ENCODE measurements around the gene FHOD3. TPM values are rescaled to one million over a fixed set of nuclear protein-coding genes. Genes with fewer than 3 reads are reported as not detected.

FHOD3 gene
- total RNA-seq, 4 donors from 2014 or later: 15.6 to 25.9 (median 21.6) TPM

GRCh38 chr18:36405611-36406010 lies 108.1 kb downstream of the FHOD3 start:
- Histone ChIP-seq H3K4me3 (no peak overlapping the region), H3K27ac (no peak overlapping the region), H3K36me3 (no peaks in the 10 kb centered on the region), H3K4me1 (no peaks in the 10 kb centered on the region), H3K9me3 (no peaks in the 10 kb centered on the region), H3K27me3 (no peaks in the 10 kb centered on the region)
- TF ChIP-seq CTCF (IDR thresholded peaks at IDR 0.05) (no peak), POLR2A (IDR thresholded peaks at IDR 0.05) (no peak), EP300 (IDR thresholded peaks at IDR 0.05) (no peak)
- DNase-seq (ENCODE audit: low spot score in 2 of 2): no peak
- WGBS, 2 donors: 62 to 66% methylated on average over 2 of the region's 2 CpGs

GRCh38 chr18:36406805-36407204 lies 109.3 kb downstream of the FHOD3 start:
- DNase-seq (ENCODE audit: low spot score in 2 of 2): no peak
- Histone ChIP-seq H3K4me1 (no peaks in the 10 kb centered on the region), H3K4me3 (no peak overlapping the region), H3K27ac (no peak overlapping the region), H3K27me3 (no peaks in the 10 kb centered on the region), H3K36me3 (no peaks in the 10 kb centered on the region), H3K9me3 (no peaks in the 10 kb centered on the region)
- no peak for TF ChIP-seq POLR2A (IDR thresholded peaks at IDR 0.05)
- WGBS, 2 donors: 85 to 90% methylated on average over 5 of the region's 5 CpGs

- Histone ChIP-seq H3K9me3 (no peaks in the 10 kb centered on the region), H3K27me3 (no peaks in the 10 kb centered on the region), H3K4me3 (no peak overlapping the region), H3K27ac (no peak overlapping the region), H3K4me1 (no peaks in the 10 kb centered on the region), H3K36me3 (no peaks in the 10 kb centered on the region)
- DNase-seq (ENCODE audit: low spot score in 2 of 2): no peak
- TF ChIP-seq EP300 (IDR thresholded peaks at IDR 0.05) (no peak), POLR2A (IDR thresholded peaks at IDR 0.05) (no peak)
- 93 to 97% methylated on average over 5 of the region's 5 CpGs for WGBS, 2 donors
Observed at GRCh38 chr18:36408606-36409005, 111.1 kb downstream of the FHOD3 start.

- no peak for DNase-seq (ENCODE audit: low spot score in 2 of 2)
- Histone ChIP-seq H3K27me3 (no peaks in the 10 kb centered on the region), H3K9me3 (no peaks in the 10 kb centered on the region), H3K36me3 (no peaks in the 10 kb centered on the region), H3K4me1 (no peaks in the 10 kb centered on the region), H3K4me3 (no peak overlapping the region), H3K27ac (no peak overlapping the region)
- TF ChIP-seq POLR2A (IDR thresholded peaks at IDR 0.05): no peak
- no peak for TF ChIP-seq EP300 (IDR thresholded peaks at IDR 0.05)
- TF ChIP-seq CTCF (IDR thresholded peaks at IDR 0.05): no peak
- 93 to 96% methylated on average over 5 of the region's 5 CpGs for WGBS, 2 donors
Observed at GRCh38 chr18:36409779-36410178, 112.3 kb downstream of the FHOD3 start.

- WGBS, 2 donors: 93 to 95% methylated on average over 3 of the region's 3 CpGs
- DNase-seq (ENCODE audit: low spot score in 2 of 2): no peak
- no peak overlapping the region for H3K4me3 ChIP-seq
- TF ChIP-seq EP300 (IDR thresholded peaks at IDR 0.05) (no peak), CTCF (IDR thresholded peaks at IDR 0.05) (no peak), POLR2A (IDR thresholded peaks at IDR 0.05) (no peak)
- no peaks in the 10 kb centered on the region for H3K4me1 ChIP-seq
- no peak overlapping the region for H3K27ac ChIP-seq
- no peaks in the 10 kb centered on the region for H3K36me3 ChIP-seq
- no peaks in the 10 kb centered on the region for H3K9me3 ChIP-seq
- no peaks in the 10 kb centered on the region for H3K27me3 ChIP-seq
Observed at GRCh38 chr18:36410346-36410745, 112.8 kb downstream of the FHOD3 start.

- no peaks in the 10 kb centered on the region for H3K4me1 ChIP-seq
- DNase-seq (ENCODE audit: low spot score in 2 of 2): no peak
- H3K27ac ChIP-seq: no peak overlapping the region
- no peaks in the 10 kb centered on the region for H3K36me3 ChIP-seq
- no peaks in the 10 kb centered on the region for H3K27me3 ChIP-seq
- WGBS, 2 donors: 34 to 46% methylated on average over 3 of the region's 3 CpGs
- TF ChIP-seq CTCF (IDR thresholded peaks at IDR 0.05): no peak
- no peak for TF ChIP-seq POLR2A (IDR thresholded peaks at IDR 0.05)
- no peak for TF ChIP-seq EP300 (IDR thresholded peaks at IDR 0.05)
- no peak overlapping the region for H3K4me3 ChIP-seq
- no peaks in the 10 kb centered on the region for H3K9me3 ChIP-seq
Observed at GRCh38 chr18:36411745-36412168, 114.2 kb downstream of the FHOD3 start.
